ENCODE measurements around the gene NFE2L2. TPM values are rescaled to one million over a fixed set of nuclear protein-coding genes. Genes with fewer than 3 reads are reported as not detected.

The NFE2L2 gene
- total and polyA plus RNA-seq, 9 of the 15 experiments (the other 6 are each of a cell fraction or from before 2014, with no cell fraction given): 29.3 to 120 (median 59.3) TPM

DNA sequence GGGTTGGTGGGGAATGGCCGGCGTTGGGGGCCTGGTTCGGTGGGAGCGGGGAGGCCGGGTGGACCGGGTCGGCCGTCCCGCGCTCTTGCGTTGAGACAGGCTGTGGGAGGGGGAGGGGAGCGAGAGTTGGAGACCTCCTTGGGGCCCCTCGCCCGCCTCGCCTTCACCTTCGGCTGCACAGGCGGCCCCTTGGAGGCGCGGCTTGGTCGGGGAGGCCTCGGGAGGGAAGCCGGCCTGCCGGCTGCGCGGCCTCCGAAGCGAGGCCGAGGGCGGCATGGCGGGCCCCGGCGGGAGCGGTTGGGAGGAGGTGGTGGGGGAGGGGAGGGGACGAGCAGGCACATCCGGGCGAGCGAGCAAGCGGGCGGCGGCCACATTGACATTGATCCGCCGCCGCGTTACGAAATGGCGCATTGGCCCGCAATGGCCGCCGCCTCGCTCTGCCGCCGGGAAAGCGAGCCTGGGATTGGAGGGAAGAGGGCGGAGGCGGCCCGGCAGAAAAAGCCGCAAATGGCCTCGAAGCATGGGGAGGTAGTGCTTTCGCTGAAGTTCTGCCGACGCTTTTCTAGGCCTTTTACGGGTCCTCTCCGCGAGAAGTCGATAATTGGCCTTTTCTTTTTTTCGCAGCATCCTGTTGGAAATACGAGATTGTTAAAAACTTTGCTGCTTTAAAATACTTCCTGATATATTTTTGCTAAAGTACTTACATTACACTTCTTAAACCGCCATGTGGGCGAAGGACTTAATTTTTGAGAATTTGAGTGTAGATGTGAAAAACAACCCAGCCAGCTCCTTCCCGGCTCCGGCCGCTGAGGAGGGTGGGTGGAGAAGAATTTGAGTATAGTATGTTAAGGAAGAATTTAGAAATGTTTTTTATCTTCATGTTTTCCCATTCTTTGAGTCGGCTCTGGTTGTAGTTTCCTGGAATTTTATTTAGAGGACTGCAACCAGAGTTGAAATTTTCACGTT, 51.4 kb downstream of the NFE2L2 start (continued):
- TF ChIP-seq, protein P1, sequence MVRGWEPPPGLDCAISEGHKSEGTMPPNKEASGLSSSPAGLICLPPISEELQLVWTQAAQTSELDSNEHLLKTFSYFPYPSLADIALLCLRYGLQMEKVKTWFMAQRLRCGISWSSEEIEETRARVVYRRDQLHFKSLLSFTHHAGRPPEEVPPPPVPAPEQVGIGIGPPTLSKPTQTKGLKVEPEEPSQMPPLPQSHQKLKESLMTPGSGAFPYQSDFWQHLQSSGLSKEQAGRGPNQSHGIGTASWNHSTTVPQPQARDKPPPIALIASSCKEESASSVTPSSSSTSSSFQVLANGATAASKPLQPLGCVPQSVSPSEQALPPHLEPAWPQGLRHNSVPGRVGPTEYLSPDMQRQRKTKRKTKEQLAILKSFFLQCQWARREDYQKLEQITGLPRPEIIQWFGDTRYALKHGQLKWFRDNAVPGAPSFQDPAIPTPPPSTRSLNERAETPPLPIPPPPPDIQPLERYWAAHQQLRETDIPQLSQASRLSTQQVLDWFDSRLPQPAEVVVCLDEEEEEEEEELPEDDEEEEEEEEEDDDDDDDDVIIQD (CRISPR knock-in tag; IDR thresholded peaks at IDR 0.05): no peak
- TF ChIP-seq TFE3 (CRISPR knock-in tag; IDR thresholded peaks at IDR 0.05) (no peak; the same call in 1 of the 2 replicates), HNRNPUL1 (IDR thresholded peaks at IDR 0.05; ENCODE audit: low read length) (no peak; the same call in 1 of the 2 replicates), SREBF2 (CRISPR knock-in tag; IDR thresholded peaks at IDR 0.05) (no peak), PYGO2 (tag; IDR thresholded peaks at IDR 0.05) (no peak), GATAD2B (IDR thresholded peaks at IDR 0.05; ENCODE audit: borderline replicate concordance) (no peak), ZNF57 (CRISPR knock-in tag; IDR thresholded peaks at IDR 0.05) (0 out of 2 replicates have a peak, but pooled peaks have one; percentile 22), CAMTA2 (CRISPR knock-in tag; conservative IDR thresholded peaks at IDR 0.05) (0 out of 2 replicates have a peak, but pooled peaks have one; percentile 26), ZFP36 (IDR thresholded peaks at IDR 0.05; ENCODE audit: low read depth, low read length, partially characterized antibody) (no peak), ZNF41 (CRISPR knock-in tag; conservative IDR thresholded peaks at IDR 0.05) (peak; percentile 58; the same call in 1 of the 2 replicates), HDGF (IDR thresholded peaks at IDR 0.05) (no peak)
- TF ChIP-seq, protein P2, sequence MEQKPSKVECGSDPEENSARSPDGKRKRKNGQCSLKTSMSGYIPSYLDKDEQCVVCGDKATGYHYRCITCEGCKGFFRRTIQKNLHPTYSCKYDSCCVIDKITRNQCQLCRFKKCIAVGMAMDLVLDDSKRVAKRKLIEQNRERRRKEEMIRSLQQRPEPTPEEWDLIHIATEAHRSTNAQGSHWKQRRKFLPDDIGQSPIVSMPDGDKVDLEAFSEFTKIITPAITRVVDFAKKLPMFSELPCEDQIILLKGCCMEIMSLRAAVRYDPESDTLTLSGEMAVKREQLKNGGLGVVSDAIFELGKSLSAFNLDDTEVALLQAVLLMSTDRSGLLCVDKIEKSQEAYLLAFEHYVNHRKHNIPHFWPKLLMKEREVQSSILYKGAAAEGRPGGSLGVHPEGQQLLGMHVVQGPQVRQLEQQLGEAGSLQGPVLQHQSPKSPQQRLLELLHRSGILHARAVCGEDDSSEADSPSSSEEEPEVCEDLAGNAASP (IDR thresholded peaks at IDR 0.05): no peak

Measured in K562 (cell line).